ENCODE results near the gene ZNF670.

ZNF670 gene

DNA sequence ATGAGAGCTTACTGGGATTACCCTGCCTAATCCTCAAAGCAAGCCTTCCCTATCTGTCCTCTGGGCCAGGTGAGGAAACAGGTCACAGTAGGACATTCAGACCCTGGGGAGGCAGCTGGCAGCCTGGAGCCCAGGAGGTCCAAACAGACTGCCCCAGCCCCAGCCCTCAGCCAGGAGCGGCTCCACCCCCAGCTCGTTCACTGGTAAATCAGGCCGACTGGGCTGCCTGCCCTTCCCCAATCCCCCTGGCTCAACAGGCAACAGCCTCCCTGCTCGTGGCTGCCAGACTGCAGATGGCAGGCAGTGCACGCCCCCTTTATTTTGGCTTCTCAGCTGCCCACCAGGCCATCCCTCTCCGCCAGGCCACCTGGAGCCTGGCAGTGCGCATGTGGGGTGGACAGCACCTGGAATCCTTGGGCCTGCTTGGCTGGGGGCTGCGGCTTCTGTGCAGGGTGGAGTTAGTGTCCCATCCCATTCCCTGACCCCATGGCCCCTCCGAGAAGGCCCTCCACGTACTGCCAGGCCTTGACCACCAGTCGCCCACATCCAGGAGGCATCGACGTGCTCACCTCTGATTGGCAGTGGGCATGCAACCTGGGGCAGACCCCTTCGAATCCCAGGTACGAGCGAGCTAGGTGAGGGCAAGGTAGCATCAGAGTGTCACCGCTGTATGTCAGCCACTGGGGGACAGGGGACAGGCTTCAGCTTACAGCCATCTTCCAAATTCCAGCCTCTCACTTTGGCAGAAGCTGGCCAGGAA is 11.2 kb upstream of the ZNF670 start:
- TF ChIP-seq, protein P1, sequence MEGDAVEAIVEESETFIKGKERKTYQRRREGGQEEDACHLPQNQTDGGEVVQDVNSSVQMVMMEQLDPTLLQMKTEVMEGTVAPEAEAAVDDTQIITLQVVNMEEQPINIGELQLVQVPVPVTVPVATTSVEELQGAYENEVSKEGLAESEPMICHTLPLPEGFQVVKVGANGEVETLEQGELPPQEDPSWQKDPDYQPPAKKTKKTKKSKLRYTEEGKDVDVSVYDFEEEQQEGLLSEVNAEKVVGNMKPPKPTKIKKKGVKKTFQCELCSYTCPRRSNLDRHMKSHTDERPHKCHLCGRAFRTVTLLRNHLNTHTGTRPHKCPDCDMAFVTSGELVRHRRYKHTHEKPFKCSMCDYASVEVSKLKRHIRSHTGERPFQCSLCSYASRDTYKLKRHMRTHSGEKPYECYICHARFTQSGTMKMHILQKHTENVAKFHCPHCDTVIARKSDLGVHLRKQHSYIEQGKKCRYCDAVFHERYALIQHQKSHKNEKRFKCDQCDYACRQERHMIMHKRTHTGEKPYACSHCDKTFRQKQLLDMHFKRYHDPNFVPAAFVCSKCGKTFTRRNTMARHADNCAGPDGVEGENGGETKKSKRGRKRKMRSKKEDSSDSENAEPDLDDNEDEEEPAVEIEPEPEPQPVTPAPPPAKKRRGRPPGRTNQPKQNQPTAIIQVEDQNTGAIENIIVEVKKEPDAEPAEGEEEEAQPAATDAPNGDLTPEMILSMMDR (IDR thresholded peaks at IDR 0.05): no peak
- DNase-seq: no peak
- H3K36me3 ChIP-seq: no peaks in the 10 kb centered on the region
- no peaks in the 10 kb centered on the region for H3K27me3 ChIP-seq
- no peak overlapping the region for H3K27ac ChIP-seq
- no peaks in the 10 kb centered on the region for H3K4me1 ChIP-seq
- intact Hi-C loops (cut with DNase I; ENCODE audit: low total_unique reads): no loop called here
- H3K4me3 ChIP-seq: no peak overlapping the region
- H3K9me3 ChIP-seq: no peaks in the 10 kb centered on the region

DNA sequence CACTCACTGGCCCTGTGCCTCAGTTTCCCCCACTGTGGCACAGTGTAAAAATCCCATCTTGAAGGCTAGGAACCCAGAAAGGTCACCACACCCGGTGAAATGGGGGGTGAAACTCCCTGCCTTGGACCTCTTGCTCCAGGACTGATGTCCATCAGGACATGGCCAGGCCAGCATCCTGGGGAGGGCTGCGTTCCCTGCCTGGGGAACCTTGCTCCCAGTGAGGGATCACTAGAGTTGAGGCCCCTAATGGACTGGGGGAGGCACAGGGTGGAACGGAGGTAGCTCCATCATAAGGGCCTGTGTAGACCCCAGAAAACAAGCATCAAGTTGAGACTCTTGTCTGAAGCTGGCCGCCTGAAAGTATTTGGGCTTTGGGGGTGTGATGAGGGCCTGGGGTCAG is 10.4 kb upstream of the ZNF670 start:
- H3K27ac ChIP-seq: no peak overlapping the region
- no peaks in the 10 kb centered on the region for H3K9me3 ChIP-seq
- no peak overlapping the region for H3K4me3 ChIP-seq
- H3K36me3 ChIP-seq: no peaks in the 10 kb centered on the region
- intact Hi-C loops (cut with DNase I; ENCODE audit: low total_unique reads): no loop called here
- H3K4me1 ChIP-seq: no peaks in the 10 kb centered on the region
- no peak for DNase-seq
- H3K27me3 ChIP-seq: no peaks in the 10 kb centered on the region
- TF ChIP-seq, protein P1 (IDR thresholded peaks at IDR 0.05): no peak

DNA sequence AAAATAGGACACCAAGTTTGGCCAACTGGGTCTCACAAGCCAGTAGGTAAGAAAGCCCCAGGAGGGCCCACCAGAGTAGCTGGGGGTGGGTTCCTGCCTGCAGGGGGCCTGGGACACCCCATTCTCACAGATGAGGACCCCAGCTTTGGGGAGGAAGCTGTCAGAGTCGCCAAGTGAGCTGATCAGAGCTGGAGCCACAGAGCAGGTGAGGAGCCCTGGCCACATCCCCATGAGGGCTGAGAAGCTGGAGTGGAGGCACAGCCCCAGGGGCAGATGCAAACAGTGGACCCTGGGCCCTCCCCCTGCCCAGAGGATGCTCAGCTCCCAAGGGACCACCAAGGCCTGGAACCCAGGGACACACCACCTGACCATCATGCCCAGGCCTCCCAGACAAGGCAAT is 8.6 kb upstream of the ZNF670 start:
- DNase-seq: no peak
- no peaks in the 10 kb centered on the region for H3K4me1 ChIP-seq
- H3K9me3 ChIP-seq: no peaks in the 10 kb centered on the region
- H3K27ac ChIP-seq: no peak overlapping the region
- intact Hi-C loops (cut with DNase I; ENCODE audit: low total_unique reads): no loop called here
- TF ChIP-seq, protein P1 (IDR thresholded peaks at IDR 0.05): no peak
- no peak overlapping the region for H3K4me3 ChIP-seq
- no peaks in the 10 kb centered on the region for H3K36me3 ChIP-seq
- no peaks in the 10 kb centered on the region for H3K27me3 ChIP-seq

DNA sequence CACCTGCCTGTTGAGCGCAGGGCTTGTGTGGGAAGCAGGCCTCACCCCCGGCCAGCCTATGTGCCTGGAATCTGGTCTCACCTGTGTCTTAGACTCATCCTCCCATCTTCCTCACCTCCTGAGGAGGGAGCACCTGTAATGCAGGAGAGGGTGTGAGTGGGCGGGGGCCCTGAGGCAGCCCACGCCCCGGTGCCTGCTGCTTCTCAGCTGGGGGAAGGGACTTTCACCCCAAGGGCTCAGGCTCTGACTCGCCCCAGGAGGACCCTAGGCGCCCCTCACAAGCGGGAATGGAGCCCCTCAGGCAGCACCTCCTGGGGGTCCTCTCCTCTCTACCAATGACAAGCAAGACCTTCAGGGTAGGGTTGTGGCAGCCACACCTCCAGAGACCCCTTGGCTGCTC is 6.7 kb upstream of the ZNF670 start:
- no peaks in the 10 kb centered on the region for H3K36me3 ChIP-seq
- no peak overlapping the region for H3K27ac ChIP-seq
- TF ChIP-seq, protein P1 (IDR thresholded peaks at IDR 0.05): no peak
- intact Hi-C loops (cut with DNase I; ENCODE audit: low total_unique reads): no loop called here
- H3K9me3 ChIP-seq: no peaks in the 10 kb centered on the region
- H3K4me3 ChIP-seq: no peak overlapping the region
- no peaks in the 10 kb centered on the region for H3K4me1 ChIP-seq
- no peaks in the 10 kb centered on the region for H3K27me3 ChIP-seq
- DNase-seq: no peak

DNA sequence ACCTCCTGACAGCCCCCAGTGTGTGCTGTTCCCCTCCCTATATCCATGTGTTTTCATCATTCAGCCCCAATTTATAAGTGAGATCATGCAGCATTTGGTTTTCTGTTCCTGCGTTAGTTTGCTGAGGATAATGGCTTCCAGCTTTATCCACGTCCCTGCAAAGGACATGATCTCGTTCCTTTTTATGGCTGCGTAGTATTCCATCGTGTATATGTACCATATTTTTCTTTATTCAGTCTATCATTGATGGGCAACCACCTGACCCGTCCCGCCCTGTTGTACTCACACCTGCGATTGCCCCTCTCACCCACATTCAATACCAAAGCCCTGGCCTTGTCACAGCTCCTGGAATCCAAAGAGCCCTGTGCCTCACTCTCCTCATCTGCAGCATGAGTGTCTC is 6.2 kb upstream of the ZNF670 start:
- intact Hi-C loops (cut with DNase I; ENCODE audit: low total_unique reads): no loop called here
- Histone ChIP-seq H3K9me3 (no peaks in the 10 kb centered on the region), H3K27ac (no peak overlapping the region), H3K4me1 (no peaks in the 10 kb centered on the region), H3K36me3 (no peaks in the 10 kb centered on the region), H3K27me3 (no peaks in the 10 kb centered on the region), H3K4me3 (no peak overlapping the region)
- no peak for DNase-seq
- TF ChIP-seq, protein P1 (IDR thresholded peaks at IDR 0.05): no peak
